UCSD-AML1 (cell line): ENCODE data around the gene TRIM24.
"Not testable (repeated sequence)": the region's sequence is repeated elsewhere in the genome, so short reads cannot be mapped to it uniquely, and the experiment has no call there.

Experiments used
- DNase-seq: peaks from one replicate; lab custom pipeline; 2025; ENCODE audit not compliant: unreplicated experiment; lab: John Stamatoyannopoulos, UW

Gene TRIM24

GRCh38 chr7:138459413-138460175 is 465 bp upstream of the TRIM24 start:
- DNase-seq = peak; percentile 91

DNA sequence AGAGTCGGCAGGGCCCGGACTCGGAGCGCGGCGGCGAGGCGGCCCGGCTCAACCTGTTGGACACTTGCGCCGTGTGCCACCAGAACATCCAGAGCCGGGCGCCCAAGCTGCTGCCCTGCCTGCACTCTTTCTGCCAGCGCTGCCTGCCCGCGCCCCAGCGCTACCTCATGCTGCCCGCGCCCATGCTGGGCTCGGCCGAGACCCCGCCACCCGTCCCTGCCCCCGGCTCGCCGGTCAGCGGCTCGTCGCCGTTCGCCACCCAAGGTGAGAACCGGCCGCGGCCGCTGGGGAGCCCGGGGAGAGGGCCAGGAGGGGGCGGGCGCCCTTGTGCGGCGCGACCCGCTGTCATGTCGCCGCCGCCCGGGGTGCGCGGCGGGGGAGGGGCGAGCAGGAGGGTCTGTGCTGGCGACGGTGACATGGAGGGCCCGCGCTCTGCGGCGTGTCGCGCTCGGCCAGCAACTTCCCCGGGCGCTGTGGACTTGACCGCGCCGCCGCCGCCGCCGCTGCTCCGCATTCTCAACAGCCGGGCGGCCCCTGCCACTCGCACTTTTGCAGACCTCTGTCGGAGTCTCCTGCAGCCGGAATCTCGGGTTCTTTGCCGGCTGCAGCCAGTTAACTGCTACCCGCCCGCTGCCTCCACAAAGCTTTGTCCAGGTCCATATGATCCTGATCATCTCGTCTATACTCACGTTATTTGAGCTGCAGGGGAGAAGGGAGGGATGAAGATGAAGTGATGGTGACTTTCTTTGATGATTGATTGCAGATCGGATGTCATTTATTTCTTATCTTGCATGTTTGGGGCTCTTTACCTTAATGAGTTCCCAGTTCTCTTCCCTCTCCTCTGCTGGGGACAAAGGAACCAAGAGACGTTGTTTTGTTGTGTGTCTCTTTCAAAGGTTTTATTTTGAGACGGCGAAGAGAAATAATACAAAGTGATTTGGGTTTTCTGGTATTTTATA is 869 bp downstream of the TRIM24 start:
- DNase-seq = peak; percentile 54

GRCh38 chr7:138463291-138463618 is 3.2 kb downstream of the TRIM24 start:
- DNase-seq = not testable (repeated sequence)

DNA sequence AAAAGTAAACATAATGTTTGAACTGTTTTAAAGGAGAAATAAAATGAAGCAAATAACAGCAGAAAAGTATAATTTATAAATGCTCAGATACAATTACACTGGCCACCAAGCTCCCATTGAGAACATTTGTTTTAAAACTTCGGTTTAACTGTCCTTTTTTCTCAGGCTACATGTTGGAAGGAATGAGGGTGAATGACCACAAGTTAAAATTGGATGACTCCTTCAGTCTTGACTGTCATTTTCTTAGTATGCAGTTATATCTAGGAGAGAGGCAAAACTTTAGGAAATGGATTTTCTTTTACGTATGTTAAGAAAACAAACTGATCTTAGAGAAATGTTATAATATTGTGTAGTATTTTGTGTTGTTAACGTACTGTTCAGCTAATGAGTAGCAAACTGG is 5.0 kb downstream of the TRIM24 start:
- no peak for DNase-seq

DNA sequence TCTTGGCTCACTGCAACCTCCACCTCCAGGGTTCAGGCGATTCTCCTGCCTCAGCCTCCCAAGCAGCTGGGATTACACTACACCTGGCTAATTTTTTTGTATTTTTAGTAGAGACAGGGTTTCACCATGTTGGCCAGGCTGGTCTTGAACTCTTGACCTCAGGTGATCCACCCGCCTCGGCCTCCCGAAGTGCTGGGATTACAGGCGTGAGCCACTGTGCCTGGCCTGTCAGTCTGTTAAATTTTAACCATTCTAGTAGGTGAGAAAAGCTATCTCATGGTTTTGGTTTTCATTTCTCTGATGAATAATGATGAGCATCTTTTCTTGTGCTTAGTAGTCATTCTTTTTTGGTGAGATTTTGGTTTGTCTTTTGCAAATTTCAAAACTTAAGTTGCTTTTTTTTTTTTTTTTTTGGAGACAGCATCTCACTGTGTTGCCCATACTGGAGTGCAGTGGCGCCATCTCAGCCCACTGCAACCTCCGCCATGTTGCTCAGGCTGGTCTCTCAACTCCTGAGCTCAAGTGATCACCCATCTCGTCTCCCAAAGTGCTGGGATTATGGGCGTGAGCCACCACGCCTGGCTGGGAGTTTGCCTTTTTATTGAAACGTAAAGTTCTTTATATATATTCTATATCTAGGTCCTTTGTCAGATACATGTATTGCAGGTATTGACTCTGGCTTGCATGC is 6.2 kb downstream of the TRIM24 start:
- DNase-seq = not testable (repeated sequence)

- no peak for DNase-seq
Measured at GRCh38 chr7:138468244-138469123, 8.4 kb downstream of the TRIM24 start.

DNA sequence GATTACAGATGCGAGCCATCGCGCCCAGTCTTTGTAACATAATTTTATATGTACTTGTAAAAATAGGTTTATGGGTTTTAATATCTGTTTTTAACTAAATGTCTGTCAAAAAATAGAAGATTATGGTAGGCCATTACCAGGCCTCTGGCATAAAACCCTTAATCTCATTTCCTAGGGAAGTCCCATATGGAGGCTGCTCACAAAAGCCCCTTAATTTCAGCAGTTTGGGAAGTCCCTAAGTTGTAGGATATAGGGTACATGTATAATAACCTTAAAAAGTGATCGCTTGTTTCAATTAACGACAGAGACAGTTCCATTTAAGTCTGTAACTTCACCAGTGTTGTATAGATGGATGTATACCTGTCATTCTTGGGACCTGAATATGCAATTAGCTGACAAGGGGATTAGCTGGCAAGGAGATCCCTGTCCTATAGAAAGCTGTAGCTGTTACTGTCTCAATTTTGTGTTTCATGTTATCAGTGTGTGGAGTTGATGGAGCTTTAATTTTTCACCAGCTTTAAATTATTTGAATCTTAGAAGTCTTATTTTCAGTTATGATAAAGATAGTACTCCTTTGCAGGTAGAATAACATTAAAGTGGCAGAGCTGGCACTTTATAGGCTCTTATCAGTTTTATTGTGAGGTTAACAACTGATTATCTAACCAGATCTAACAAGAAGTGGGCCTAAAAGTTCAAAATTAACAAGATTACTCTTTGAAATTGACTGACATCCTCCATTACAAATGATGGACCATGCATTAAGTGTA is 10.5 kb downstream of the TRIM24 start:
- DNase-seq = no peak

DNA sequence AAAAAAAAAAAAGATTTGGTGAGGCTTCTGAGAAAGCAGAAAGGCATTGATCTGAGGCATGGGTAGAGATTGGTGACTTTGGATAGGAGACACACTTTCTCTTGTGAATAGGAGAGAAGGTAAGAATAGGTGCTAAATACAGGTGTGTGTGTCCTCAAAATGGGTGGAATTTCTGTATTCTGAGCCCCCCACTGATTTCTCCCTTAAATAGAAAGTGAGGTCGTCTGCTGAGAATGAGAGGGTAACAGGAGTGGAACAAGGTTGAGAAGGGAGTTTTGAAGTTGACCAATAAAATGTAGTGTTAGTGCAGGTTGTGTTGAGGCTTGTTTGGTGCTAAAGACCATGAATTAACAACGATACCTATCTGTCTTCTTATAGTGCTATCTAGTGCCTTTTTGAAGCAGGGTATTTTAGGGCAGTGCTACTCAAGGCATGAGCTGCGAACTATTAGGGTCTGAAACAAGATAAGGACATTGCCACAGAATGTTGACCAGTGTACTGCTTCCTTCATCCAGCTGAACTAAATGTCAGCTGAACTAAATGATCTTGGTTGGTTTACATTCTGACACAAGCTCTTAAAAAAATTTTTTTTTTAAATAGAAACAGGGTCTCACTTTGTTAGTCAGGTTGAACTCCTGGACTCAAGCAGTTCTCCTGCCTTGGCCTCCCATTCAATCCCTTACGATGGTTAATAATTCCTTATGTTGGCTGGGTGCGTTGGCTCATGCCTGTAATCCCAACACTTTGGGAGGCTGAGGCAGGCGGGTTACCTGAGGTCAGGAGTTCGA is 12.4 kb downstream of the TRIM24 start:
- no peak for DNase-seq

GRCh38 chr7:138475377-138475776 is 15.3 kb downstream of the TRIM24 start:
- no peak for DNase-seq

- DNase-seq = no peak
Measured at GRCh38 chr7:138477081-138477578, 17.1 kb downstream of the TRIM24 start.

DNA sequence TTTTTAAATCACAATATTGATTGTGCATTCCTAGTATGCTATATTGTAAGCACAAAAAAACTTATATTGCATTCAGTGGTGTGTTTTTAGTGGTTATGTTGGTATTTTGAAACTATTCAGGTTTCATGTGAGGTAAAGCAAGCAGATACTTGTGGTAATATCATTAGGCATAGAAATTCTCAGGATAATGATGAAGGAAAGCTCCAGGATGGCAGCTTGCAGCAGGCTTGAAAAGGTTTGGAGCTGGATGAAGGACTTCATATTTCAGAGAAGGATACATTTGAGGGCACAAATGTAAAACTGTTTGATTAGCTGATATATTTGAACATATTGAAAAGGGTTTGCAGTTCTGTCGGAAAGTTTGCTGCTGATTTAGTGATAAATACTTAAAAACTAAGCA is 17.5 kb downstream of the TRIM24 start:
- no peak for DNase-seq

- no peak for DNase-seq
Measured at GRCh38 chr7:138478499-138478908, 18.4 kb downstream of the TRIM24 start.

GRCh38 chr7:138480527-138480926 is 20.5 kb downstream of the TRIM24 start:
- DNase-seq = no peak

DNA sequence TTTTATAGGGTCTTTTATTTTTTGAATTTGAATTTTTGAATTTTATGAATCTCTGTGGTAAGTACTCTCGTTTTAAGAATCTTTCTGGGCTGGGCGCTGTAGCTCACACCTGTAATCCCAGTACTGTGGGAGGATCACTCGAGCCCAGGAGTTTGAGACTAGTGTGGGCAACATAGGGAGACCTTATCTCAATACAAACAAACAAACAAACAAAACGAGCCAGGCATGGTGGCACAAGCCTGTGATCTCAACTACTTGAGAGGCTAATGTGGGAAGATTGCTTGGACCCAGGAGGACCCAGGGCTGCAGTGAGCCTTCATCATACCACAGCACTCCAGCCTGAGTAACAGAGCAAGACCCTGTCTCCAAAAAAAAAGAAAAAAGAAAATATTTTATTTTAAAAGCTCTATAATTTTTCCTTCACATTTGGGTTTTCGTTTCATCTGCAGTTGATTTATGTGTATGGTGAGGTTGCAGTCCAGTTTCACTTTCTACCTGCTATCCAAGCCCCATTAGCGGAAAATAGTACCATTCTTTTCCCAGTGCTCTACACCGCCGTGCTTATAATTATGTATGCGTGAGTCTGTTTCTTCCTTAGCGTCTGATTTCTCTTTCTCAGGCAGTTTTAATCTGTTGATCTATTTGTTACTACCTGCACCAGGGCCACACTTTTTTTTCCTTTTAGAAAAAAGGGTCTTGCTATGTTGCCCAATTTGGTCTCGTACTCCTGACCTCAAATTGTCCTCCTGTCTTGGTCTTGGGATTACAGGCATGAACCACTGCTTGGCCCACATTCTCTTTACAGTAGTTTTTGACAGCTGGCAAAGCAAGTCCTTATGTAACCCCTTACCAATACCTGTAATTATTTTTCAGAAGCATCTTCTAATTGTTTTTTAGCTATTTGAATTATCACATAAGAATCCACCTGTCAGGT is 21.7 kb downstream of the TRIM24 start:
- no peak for DNase-seq

- no peak for DNase-seq
Measured at GRCh38 chr7:138483531-138483930, 23.5 kb downstream of the TRIM24 start.

DNA sequence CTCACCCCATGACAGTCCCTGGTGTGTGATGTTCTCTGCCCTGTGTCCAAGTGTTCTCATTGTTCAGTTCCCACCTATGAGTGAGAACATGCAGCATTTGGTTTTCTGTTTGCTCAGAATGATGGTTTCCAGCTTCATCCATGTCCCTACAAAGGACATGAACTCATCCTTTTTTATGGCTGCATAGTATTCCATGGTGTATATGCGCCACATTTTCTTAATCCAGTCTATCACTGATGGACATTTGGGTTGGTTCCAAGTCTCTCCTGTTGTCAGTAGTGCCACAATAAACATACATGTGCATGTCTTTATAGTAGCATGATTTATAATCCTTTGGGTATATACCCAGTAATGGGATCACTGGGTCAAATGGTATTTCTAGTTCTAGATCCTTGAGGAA is 25.4 kb downstream of the TRIM24 start:
- DNase-seq = not testable (repeated sequence)

GRCh38 chr7:138489139-138489538 is 29.1 kb downstream of the TRIM24 start:
- not testable (repeated sequence) for DNase-seq
